ENCODE data around the gene GCC2. TPM values are rescaled to one million over a fixed set of nuclear protein-coding genes. Genes with fewer than 3 reads are reported as not detected.

The GCC2 gene
- total and polyA plus RNA-seq, 2 of the 13 experiments (the other 11 are each of a cell fraction or from before 2014, with no cell fraction given): 17.6 to 22.5 TPM

GRCh38 chr2:108459441-108459840 is 10.4 kb downstream of the GCC2 start:
- H2AFZ ChIP-seq (ENCODE audit: low read length): no peak overlapping the region
- no peaks in the 10 kb centered on the region for H3K4me1 ChIP-seq (ENCODE audit: insufficient read depth, low read length)
- no peaks in the 10 kb centered on the region for H3K9me3 ChIP-seq (ENCODE audit: low read length)
- peaks cover 37% of the 10 kb centered on the region for H3K79me2 ChIP-seq (ENCODE audit: insufficient read depth, low read length)
- in situ Hi-C loops (cut with HindIII; ENCODE audit: extremely low pct_ligation_motif_present, low pct_unique_long_range_greater_than_20kb): no loop called here
- no TSS peak for BruUV-seq (replicated peaks)
- DNase-seq (ENCODE audit: low spot score) (no peak), ATAC-seq (no peak), FAIRE-seq (no peak)
- no peak overlapping the region for H3K9ac ChIP-seq (ENCODE audit: insufficient read depth, low read depth, low read length)
- H3K27me3 ChIP-seq (ENCODE audit: control insufficient read depth in 1 of 2, insufficient read depth in 2 of 2, low read length in 2 of 2): no peaks in the 10 kb centered on the region
- WGBS (ENCODE audit: low lambda C conversion rate): 92% methylated on average over 1 of the region's 1 CpG
- no peak overlapping the region for H3K4me3 ChIP-seq (replicated peaks in 1 of 3; ENCODE audit: insufficient read depth in 1 of 3, low read depth in 2 of 3, low read length in 3 of 3)
- intact Hi-C loops (cut with micrococcal nuclease; ENCODE audit: unreplicated experiment): no loop called here
- ChIA-PET POLR2A (interaction anchor here (1.0 kb wide), 1 partner anchor 11 kb away, joined by 4 read pairs; the partner anchor contains the start of gene GCC2), CTCF (ENCODE audit: low intra/inter-chr PET ratio, low total read pairs) (no interaction called here)
- peaks cover 1% of the 10 kb centered on the region; the same call in 1 of the 2 replicates for H4K20me1 ChIP-seq (ENCODE audit: insufficient read depth, low read length)
- TF ChIP-seq CBX5 (CRISPR knock-in tag; IDR thresholded peaks at IDR 0.05; ENCODE audit: borderline replicate concordance) (no peak), SRSF9 (IDR thresholded peaks at IDR 0.05; ENCODE audit: borderline replicate concordance, insufficient read depth, low read depth, low read length, poor library complexity, severe bottlenecking) (no peak)
- peaks cover 15 to 72% of the 10 kb centered on the region in 2 experiments for H3K36me3 ChIP-seq (replicated peaks in 1 of 2; ENCODE audit: control insufficient read depth in 1 of 2, insufficient read depth in 2 of 2, low read length in 2 of 2)
- H3K4me2 ChIP-seq (ENCODE audit: low read depth, low read length): no peak overlapping the region
- H3K27ac ChIP-seq (ENCODE audit: extremely low read length, insufficient read depth, low read length): no peak overlapping the region

GRCh38 chr2:108460345-108461037 is 11.5 kb downstream of the GCC2 start:
- BruUV-seq (replicated peaks): no TSS peak
- no peak for FAIRE-seq
- Histone ChIP-seq H3K36me3 (replicated peaks in 1 of 2; ENCODE audit: control insufficient read depth in 1 of 2, insufficient read depth in 2 of 2, low read length in 2 of 2) (peaks cover 21 to 72% of the 10 kb centered on the region in 2 experiments), H3K4me3 (replicated peaks in 1 of 3; ENCODE audit: insufficient read depth in 1 of 3, low read depth in 2 of 3, low read length in 3 of 3) (no peak overlapping the region), H3K27me3 (ENCODE audit: control insufficient read depth in 1 of 2, insufficient read depth in 2 of 2, low read length in 2 of 2) (no peaks in the 10 kb centered on the region), H3K79me2 (ENCODE audit: insufficient read depth, low read length) (peaks cover 37% of the 10 kb centered on the region), H3K9me3 (ENCODE audit: low read length) (no peaks in the 10 kb centered on the region), H4K20me1 (ENCODE audit: insufficient read depth, low read length) (peaks cover 5% of the 10 kb centered on the region; the same call in 1 of the 2 replicates), H3K27ac (ENCODE audit: extremely low read length, insufficient read depth, low read length) (no peak overlapping the region), H3K4me2 (ENCODE audit: low read depth, low read length) (no peak overlapping the region), H3K4me1 (ENCODE audit: insufficient read depth, low read length) (no peaks in the 10 kb centered on the region), H2AFZ (ENCODE audit: low read length) (no peak overlapping the region), H3K9ac (ENCODE audit: insufficient read depth, low read depth, low read length) (no peak overlapping the region)
- ChIA-PET POLR2A (interaction anchor here (1.0 kb wide), 1 partner anchor 12 kb away, joined by 4 read pairs; the partner anchor contains the start of gene GCC2), CTCF (ENCODE audit: low intra/inter-chr PET ratio, low total read pairs) (no interaction called here)
- ATAC-seq: no peak
- in situ Hi-C loops (cut with HindIII; ENCODE audit: extremely low pct_ligation_motif_present, low pct_unique_long_range_greater_than_20kb) (no loop called here), intact Hi-C loops (cut with micrococcal nuclease; ENCODE audit: unreplicated experiment) (no loop called here)
- no peak for TF ChIP-seq SRSF9 (IDR thresholded peaks at IDR 0.05; ENCODE audit: borderline replicate concordance, insufficient read depth, low read depth, low read length, poor library complexity, severe bottlenecking)
- WGBS (ENCODE audit: low lambda C conversion rate): 72% methylated on average over 4 of the region's 4 CpGs
- DNase-seq (ENCODE audit: low spot score): no peak
